Non-pigmented ciliary epithelial cell (primary cell): ENCODE results near the gene ADH7.
A peak's percentile ranks its signal among the peaks of the same experiment; 100 is the strongest.
"Not testable (repeated sequence)": the region's sequence is repeated elsewhere in the genome, so short reads cannot be mapped to it uniquely, and the experiment has no call there.

Experiments
- DNase-seq: peaks from one replicate; pipeline ENCODE4 v3.0.0-alpha.2; 2010; ENCODE audit warnings: low read depth

Gene ADH7

GRCh38 chr4:99415762-99416161 lies 19.4 kb downstream of the ADH7 start:
- not testable (repeated sequence) for DNase-seq

GRCh38 chr4:99414902-99415301 lies 20.2 kb downstream of the ADH7 start:
- not testable (repeated sequence) for DNase-seq

- no peak for DNase-seq
Measured at GRCh38 chr4:99414401-99414800, 20.7 kb downstream of the ADH7 start.

- DNase-seq = no peak
Measured at GRCh38 chr4:99413140-99413539, 22.0 kb downstream of the ADH7 start.

- DNase-seq = no peak
Measured at GRCh38 chr4:99411041-99411440, 24.1 kb downstream of the ADH7 start.

- DNase-seq = no peak
Measured at GRCh38 chr4:99410075-99410474, 25.1 kb downstream of the ADH7 start.

GRCh38 chr4:99408346-99408745 lies 26.8 kb downstream of the ADH7 start:
- DNase-seq = no peak

- DNase-seq = no peak
Measured at GRCh38 chr4:99405433-99406115, 29.6 kb downstream of the ADH7 start.

GRCh38 chr4:99404595-99405287 lies 30.4 kb downstream of the ADH7 start:
- peak; percentile 89 for DNase-seq

GRCh38 chr4:99403380-99404184 lies 31.6 kb downstream of the ADH7 start:
- DNase-seq = no peak

GRCh38 chr4:99402765-99403164 lies 32.4 kb downstream of the ADH7 start:
- no peak for DNase-seq

GRCh38 chr4:99400831-99401230 lies 34.3 kb downstream of the ADH7 start:
- no peak for DNase-seq

- no peak for DNase-seq
Measured at GRCh38 chr4:99399017-99399416, 36.1 kb downstream of the ADH7 start.

GRCh38 chr4:99395595-99396364 lies 39.4 kb downstream of the ADH7 start:
- peak; percentile 60 for DNase-seq

- no peak for DNase-seq
Measured at GRCh38 chr4:99394896-99395295, 40.2 kb downstream of the ADH7 start.

GRCh38 chr4:99390055-99390454 lies 45.1 kb downstream of the ADH7 start:
- no peak for DNase-seq

GRCh38 chr4:99389606-99390005 lies 45.5 kb downstream of the ADH7 start:
- no peak for DNase-seq

- no peak for DNase-seq
Measured at GRCh38 chr4:99383833-99384392, 51.2 kb downstream of the ADH7 start.

GRCh38 chr4:99383399-99383798 lies 51.7 kb downstream of the ADH7 start:
- no peak for DNase-seq

GRCh38 chr4:99382745-99383360 lies 52.3 kb downstream of the ADH7 start:
- no peak for DNase-seq

- no peak for DNase-seq
Measured at GRCh38 chr4:99381588-99382175, 53.5 kb downstream of the ADH7 start.
